ENCODE measurements around the gene MCTP1.

- no peak for TF ChIP-seq ZSCAN29 (IDR thresholded peaks at IDR 0.05)
- no peak for TF ChIP-seq POLR2AphosphoS5 (IDR thresholded peaks at IDR 0.05; ENCODE audit: low read length)
- TF ChIP-seq EZH2 (IDR thresholded peaks at IDR 0.05; ENCODE audit: borderline replicate concordance, control insufficient read depth, low read depth, low read length) = no peak
- TF ChIP-seq CREM (IDR thresholded peaks at IDR 0.05; ENCODE audit: low read depth) = no peak
- TF ChIP-seq NRF1 (conservative IDR thresholded peaks at IDR 0.05; ENCODE audit: low read depth, low read length) = no peak
- TF ChIP-seq BCL3 (IDR thresholded peaks at IDR 0.05; ENCODE audit: borderline replicate concordance, insufficient read depth, low read depth, low read length, poor library complexity, severe bottlenecking) = no peak
- TF ChIP-seq JUND (IDR thresholded peaks at IDR 0.05; ENCODE audit: low read depth, low read length) = no peak
- no peak for TF ChIP-seq CHD2 (IDR thresholded peaks at IDR 0.05; ENCODE audit: borderline replicate concordance, low read depth, low read length)
- TF ChIP-seq MTA2 (IDR thresholded peaks at IDR 0.05; ENCODE audit: low read depth) = no peak
- TF ChIP-seq RAD51 (IDR thresholded peaks at IDR 0.05) = no peak
- no peak for TF ChIP-seq POLR2A (IDR thresholded peaks at IDR 0.05; ENCODE audit: low read depth, low read length)
- TF ChIP-seq SMC3 (IDR thresholded peaks at IDR 0.05; ENCODE audit: borderline replicate concordance, low read length) = no peak
- no peak for TF ChIP-seq ZNF274 (IDR thresholded peaks at IDR 0.05; ENCODE audit: insufficient read depth, insufficient read length)
These were observed 275.1 kb downstream of the MCTP1 start for GRCh38 chr5:95009812-95010211.

Measured in GM12878 (cell line).